AG20443 (cell line): ENCODE results near the gene CCM2.
"Not testable (repeated sequence)": the region's sequence is repeated elsewhere in the genome, so short reads cannot be mapped to it uniquely, and the experiment has no call there.

ENCODE experiments used
- DNase-seq: peaks from one replicate; pipeline ENCODE4 v3.0.0; 2012; ENCODE audit warnings: low spot score, mixed read lengths

The CCM2 gene

DNA sequence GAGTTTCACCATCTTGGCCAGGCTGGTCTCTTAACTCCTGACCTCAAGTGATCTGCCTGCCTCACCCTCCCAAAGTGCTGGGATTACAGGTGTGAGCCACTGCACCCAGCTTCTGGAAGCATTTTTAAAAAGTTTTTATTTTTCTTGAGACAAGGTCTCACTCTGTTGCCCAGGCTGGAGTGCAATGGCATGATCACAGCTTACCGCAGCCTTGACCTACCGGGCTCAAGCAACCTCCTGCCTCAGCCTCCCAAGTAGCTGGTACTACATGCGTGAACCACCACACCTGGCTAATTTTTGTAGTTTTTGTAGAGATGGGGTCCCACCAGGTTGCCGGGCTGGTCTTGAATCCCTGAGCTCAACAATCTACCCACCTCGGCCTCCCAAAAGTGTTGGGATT, 34.7 kb downstream of the CCM2 start:
- DNase-seq, result not testable (repeated sequence)

GRCh38 chr7:45035371-45035770, 35.4 kb downstream of the CCM2 start:
- no peak for DNase-seq

DNA sequence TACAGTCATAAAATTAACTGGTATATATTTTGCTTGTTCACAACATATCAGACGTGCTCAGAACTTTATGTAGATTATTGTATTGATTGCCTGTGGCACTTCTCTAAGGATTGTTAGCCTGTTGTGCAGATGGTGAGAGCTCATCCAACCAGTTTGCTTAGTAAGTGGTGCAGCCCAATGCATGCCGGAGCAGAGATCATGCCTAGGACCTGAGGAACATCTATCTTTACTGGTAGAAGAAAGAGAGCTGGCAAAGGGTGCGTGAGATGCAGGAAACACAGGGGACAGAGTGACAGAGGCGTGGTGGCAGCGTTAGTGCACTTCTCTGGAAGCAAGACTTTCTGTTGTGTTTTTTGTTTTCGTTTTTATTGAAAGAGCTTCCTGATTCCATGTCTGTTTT, 35.9 kb downstream of the CCM2 start:
- DNase-seq, result no peak

GRCh38 chr7:45036317-45036716, 36.3 kb downstream of the CCM2 start:
- DNase-seq, result no peak

- DNase-seq, result no peak
These were observed 36.8 kb downstream of the CCM2 start for GRCh38 chr7:45036796-45037195.

DNA sequence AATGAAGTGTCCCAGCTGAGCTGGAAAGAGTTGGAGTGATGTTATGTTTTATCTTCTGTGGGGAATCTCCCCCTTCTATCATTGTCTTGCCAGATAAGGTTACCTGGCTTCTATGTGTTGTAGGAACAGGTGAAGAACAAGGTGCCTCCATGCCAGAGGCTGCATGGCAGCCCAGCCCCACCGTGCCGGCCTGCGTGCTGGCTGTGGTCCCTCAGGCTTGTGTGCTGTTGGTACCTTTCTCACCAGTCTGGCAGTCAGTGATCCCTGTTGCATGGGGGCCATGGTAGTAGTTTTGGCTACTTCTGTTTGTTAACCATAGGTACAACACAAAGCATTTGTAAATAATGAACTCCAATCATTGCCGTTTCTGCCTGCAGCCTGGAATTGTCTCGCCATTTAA, 37.9 kb downstream of the CCM2 start:
- no peak for DNase-seq

DNA sequence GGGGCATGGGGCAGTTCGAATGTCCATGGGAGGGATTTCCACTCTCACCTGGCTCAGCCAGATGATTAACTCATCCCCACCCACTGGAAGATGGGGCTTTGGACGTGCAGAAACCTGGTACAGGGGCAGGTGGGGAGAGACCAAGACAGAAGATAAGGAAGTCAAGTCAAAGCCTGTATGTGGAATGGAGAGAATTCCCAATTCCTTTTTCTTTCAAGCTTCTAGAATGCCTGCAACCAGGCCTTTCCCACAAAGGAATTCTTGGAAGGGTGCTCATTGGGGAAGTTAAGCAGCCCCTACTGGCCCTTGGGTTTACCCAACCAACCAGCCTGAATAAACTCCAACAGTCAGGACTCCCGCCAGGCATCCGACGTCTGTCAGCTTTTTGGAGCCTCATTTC, 39.1 kb downstream of the CCM2 start:
- no peak for DNase-seq

GRCh38 chr7:45044338-45044737, 44.3 kb downstream of the CCM2 start:
- DNase-seq, result no peak

GRCh38 chr7:45048748-45049147, 48.7 kb downstream of the CCM2 start:
- DNase-seq, result no peak

DNA sequence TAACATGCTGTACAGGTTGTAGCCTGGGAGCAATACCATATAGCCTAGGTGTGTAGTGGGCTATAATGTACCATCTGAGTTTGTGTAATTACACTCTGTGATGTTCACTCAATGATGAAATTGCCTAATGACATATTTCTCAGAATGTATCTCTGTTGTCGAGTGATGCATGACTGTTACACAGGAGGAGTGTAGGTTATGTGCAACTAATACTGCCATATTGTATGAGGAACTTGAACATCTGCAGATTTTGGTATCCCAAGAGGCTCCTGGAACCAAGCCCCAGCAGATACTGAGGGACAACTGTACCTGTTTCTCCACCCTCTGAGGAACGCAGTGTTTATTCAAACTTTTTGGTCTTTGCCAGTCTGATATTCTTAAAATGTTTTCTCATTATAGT, 50.2 kb downstream of the CCM2 start:
- DNase-seq, result no peak

DNA sequence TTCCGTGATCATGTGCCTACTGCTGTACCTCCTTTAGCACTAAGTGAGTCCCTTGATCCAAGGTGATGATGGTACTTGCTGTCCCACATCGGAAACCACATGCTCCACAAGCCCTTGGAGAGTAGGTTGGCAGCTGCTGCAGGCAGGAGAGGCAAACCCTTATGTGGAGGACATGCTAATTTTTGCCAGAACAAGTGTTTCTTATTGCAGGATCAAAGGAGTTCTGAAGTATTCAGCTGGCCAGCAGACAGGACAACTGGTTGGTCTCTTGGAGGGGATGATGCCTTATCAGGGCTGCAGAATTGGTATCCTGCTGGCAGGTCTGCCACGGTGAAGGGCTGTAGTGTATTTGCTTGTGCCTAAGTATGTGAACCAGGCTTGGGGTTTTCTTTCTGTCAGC, 52.0 kb downstream of the CCM2 start:
- no peak for DNase-seq

GRCh38 chr7:45053401-45053800, 53.4 kb downstream of the CCM2 start:
- no peak for DNase-seq

DNA sequence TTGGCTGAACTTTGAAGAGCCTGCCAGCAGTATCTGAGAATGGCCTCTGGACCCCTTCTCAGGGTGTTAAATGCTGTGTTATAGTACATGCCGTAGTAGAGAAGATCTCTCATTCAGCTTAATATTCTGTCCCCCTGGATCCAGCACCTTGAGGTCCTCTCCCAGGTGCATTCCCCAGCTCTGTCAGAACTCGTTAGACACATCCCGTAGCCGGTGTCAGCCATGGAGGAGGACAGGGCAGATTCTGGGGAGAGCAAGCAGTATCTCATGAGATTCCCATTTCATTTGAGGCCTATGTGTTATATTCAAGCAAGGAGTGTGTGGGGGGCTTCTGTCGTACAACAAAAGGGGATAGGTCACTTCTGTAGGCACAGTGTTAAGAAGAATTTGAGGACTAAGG, 53.9 kb downstream of the CCM2 start:
- DNase-seq, result no peak

- DNase-seq, result no peak
These were observed 54.4 kb downstream of the CCM2 start for GRCh38 chr7:45054442-45054841.

- DNase-seq, result no peak
These were observed 55.0 kb downstream of the CCM2 start for GRCh38 chr7:45055016-45055415.

DNA sequence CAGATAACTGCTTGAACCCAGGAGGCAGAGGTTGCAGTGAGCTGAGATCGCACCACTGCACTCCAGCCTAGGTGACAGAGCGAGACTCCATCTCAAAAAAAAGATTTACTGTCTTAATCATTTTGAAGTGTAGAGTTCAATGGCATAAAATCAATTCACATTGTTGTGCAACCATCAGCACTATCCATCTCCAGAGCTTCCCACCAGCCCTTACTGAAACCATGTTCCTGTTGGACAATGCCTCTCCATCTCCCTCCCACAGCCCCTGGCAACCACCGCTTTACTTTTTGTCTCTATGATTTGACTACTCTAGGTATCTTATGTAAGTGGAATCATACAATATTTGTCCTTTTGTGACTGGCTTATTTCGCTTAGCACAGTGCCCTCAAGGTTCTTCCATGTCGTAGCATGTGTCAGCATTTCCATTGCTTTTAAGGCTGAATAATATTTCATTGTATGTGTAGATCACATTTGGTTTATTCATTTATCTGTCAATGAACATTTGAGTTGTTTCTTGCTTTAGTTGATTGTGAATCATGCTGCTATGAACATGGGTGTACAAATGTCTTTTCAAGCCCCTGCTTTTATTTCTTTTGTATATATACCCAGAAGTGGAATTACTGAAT, 55.7 kb downstream of the CCM2 start:
- DNase-seq, result no peak

DNA sequence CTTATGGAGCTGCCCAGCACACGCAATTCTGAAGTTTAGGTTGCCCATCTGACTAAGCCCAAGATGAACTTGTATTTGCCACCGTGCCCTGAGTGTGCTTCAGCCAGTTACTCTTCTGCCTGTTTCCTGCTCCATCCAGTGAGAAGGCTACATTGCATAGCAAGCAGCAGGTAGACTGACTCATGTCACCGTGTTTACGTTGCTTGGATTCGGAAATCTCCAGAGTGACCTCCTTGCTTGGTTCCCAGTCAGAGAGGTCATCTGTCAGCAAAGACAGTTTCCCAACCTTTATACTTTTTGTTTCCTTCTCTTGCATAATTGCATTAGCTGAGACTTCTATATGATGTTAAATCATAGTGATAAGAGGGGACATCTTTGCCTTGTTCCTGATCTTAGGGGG, 57.9 kb downstream of the CCM2 start:
- DNase-seq, result no peak

- no peak for DNase-seq
These were observed 60.3 kb downstream of the CCM2 start for GRCh38 chr7:45060295-45060694.

DNA sequence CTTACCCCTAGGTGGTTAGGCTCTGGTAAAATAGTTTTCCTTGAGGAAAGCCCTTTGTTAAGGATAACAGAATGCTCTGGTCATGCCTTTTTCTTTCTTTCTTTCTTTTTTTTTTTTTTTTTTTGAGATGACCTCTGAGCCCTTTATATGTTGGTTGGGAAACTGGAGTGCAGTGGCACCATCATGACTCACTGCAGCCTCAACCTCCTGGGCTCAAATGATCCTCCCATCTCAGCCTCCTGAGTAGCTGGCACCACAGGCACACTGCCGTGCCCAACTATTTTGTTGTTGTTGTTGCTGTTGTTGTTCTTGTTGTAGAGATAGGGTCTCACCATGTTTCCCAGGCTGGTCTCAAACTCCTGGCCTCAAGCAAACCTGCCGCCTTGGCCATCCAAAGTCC, 61.4 kb downstream of the CCM2 start:
- no peak for DNase-seq

GRCh38 chr7:45061806-45062425, 61.9 kb downstream of the CCM2 start:
- DNase-seq, result no peak

DNA sequence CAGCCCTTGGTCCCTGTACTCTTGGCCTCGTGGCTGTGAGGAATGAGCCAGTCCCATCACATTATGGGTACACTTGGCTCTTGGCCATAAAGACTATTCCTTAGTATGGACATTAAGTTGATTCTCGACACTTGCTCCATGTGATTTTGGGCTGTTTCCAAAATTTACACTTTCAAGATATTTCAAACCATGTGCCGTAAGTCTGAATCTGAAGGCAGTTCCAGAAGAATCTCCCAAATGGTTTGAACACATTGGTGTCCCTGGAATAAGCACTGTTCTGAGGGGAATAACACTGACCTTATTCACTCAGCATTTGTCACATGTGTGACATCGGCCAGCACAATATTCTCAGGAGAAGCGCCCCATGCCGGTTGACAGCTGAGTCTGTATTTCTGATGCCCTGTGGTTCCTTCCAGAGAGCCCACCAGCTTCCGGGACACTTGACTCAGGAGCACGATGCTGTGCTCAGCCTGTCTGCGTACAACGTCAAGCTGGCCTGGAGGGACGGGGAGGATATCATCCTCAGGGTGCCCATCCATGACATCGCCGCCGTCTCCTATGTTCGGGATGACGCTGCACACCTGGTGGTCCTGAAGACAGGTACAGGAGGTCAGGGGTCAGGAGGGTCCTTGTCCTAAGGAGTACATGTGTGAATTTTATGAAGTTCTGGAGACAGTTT, 64.2 kb downstream of the CCM2 start:
- DNase-seq, result no peak

- DNase-seq, result no peak
These were observed 65.3 kb downstream of the CCM2 start for GRCh38 chr7:45065031-45065995.

DNA sequence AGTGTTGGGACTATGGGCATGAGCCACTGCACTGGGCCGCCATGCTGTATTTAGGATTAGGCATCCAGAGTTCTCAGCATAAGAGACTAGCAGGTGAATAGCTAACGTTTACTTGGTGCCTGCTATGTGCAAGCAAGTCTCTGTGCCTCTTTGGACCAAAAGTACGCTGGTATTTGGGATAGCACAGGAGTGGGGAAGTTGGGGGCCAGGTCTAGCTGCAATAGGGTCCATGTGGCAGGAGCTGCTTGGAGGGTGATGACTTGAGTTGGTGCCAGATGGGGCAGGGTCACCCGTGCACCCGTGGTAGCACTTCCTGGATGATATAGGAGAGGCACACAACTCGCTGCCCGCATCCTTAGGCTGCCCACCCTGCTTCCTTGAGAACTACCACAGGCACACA, 66.4 kb downstream of the CCM2 start:
- DNase-seq, result no peak
